Measurements from ENCODE around the gene IL1A. TPM values are rescaled to one million over a fixed set of nuclear protein-coding genes. Genes with fewer than 3 reads are reported as not detected.

The IL1A gene
- total RNA-seq, 1 donor from 2014 or later: not detected

DNA sequence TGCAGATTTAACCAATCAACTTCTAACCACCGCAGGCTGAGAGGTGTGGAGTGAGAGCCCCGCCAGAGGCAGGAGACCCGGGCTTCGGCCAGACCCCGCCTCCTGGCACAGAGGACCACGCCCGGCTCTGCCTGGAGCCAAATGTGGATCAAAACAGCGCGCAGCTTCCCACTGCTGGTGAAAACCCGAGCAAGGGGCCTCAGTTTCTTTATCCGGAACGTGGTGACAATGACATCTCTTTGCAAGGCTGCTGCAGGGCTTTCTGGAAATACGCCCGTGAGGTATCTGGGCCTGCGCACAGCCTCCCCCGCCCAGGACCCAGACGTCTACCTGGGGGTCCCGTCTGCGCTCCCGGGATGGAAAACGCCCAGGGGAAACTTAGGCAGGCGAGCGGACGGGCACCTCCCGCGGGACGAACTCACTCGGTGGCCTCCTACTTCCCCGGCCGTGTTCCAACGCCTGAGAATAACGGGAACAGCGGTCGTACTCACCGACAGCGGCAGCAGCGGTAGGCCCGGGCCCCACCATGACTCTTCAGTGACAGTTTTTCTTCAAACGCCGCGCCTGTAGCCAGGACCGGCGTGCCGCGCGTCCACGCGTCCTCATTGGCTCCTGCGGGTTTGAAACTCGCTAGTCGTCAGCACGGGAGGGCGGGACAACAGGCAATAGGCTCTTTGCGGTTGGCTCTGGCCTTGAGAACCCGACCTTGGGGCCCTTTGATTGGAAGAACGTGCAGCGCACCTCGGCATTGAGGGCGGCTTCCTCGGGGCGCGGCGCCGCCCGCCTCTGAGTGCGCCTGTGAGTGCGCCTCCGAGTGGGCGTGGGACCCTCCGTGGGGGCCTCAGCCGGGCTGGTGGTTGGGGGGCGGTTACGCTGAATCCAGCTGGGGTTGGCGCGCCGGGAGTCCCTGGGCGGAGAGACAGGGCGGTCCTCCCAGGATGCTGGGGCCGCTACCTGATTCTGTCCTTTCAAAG, 19.9 kb downstream of the IL1A start, which contains the start of gene CKAP2L:
CKAP2L (minus strand) TSS at position 539 of the 974 bp plus-strand sequence; CDS start at position 528, 11 bp downstream.
- peak; percentile 93 to 99 for DNase-seq (ENCODE audit: low read depth in 2 of 2)

DNA sequence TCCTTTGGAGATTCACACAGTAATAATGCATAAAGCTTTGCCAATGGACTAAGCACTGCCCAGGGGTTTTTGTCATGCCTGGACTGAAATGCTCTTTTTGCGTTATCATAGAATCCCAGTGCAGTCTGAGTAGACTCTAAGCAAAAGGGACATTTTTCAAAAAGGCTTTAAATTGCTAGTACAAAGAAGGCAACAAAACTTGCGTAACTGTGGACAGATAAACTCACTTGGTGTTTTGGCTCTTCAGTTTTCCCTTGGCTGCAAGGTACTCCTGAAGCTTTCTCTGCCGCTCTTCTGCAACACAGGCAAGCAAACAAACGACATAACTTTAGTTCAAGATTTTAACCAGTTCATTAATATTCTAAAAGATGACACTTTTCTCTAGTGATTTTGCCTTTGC, 22.0 kb downstream of the IL1A start:
- no peak for DNase-seq (ENCODE audit: low read depth in 2 of 2)

DNA sequence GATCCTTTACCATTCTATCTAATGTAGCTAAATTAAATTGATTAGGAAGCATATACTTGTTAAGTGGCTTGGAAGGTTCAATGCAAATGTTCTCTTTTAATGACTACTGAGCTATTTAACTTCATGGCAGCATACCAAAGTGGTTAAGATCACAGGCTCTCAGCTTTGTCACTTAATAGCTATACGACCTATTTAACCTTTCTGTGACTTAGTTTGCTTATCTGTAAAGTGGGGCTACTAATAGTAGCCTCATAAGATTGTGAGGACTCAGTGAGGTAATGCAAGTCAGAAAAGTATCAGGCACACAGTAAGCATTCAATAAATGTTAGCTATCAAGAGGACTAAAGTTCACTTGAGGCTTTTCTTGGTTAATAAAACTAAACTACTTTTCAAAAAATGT, 24.1 kb downstream of the IL1A start:
- DNase-seq (ENCODE audit: low read depth in 2 of 2): no peak

DNA sequence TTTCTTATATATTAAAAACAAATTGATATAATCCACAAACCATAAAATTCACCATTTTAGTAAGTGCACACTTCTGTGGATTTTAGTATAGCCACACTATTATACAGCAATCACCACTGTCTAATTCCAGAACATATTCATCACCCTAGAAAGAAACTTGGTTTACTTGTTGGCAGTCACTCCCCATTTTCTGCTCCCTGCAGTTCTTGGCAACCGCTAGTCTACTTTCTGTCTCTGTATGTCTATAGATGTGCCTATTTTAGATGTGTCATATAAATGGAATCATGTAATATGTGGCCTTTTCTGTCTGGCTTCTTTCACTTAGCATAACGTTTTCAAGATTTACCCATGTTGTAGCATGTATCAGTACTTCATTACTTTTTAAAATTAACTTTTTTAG, 25.6 kb downstream of the IL1A start:
- no peak for DNase-seq (ENCODE audit: low read depth in 2 of 2)

DNA sequence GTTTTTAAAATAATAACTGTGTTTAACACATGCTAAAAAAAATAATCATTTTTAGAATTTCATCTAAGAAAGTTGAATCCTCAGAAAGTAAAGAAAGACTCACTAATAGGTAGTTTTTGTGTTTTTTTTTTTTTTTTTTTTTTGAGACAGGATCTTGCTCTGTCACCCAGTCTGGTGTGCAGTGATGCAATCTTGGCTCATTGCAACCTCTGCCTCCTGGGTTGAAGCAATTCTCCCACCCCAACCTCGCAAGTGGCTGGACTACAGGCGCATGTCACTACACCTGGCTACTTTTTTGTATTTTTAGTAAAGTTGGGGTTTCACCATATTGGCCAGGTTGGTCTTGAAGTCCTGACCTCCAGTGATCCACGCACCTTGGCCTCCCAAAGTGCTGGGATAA, 27.0 kb downstream of the IL1A start:
- DNase-seq (ENCODE audit: low read depth in 2 of 2): no peak

DNA sequence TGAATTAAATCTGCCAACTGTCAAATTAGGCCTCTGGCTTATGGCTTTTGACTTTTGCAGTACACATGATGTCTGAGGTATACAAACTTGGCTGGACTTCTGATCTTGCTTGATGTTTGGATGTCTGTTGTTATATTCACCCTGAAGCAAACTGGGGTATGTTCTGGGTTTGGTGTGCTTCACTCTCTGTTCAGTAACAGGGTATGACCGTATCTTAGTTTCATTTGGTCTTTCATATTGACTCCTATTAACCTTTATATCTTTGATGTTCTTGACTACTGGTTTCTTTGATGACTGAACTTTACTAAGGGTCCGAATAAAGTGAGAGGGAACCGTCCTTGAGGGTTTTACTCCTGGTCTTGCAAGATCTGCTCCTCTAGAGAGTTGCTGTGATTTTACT, 28.1 kb downstream of the IL1A start:
- DNase-seq (ENCODE audit: low read depth in 2 of 2): no peak

DNA sequence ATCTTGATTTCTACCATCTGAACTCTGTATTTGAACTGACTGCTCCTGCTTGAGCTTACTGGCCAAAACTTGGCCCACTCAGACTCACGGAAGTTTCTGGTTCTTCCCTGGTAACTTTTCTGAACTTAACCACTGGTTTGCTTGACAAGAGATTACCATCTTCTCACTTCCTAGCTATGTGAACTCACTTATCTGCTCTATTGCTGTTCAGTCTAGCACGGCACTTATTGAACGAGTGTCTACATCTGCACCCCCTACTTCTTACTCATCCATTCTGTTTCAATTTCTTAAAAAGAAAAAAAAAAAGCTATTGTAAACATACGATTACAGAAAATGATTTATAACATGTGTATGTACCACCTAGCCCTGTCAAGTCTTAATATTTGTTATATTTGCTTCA, 28.8 kb downstream of the IL1A start:
- no peak for DNase-seq (ENCODE audit: low read depth in 2 of 2)

DNA sequence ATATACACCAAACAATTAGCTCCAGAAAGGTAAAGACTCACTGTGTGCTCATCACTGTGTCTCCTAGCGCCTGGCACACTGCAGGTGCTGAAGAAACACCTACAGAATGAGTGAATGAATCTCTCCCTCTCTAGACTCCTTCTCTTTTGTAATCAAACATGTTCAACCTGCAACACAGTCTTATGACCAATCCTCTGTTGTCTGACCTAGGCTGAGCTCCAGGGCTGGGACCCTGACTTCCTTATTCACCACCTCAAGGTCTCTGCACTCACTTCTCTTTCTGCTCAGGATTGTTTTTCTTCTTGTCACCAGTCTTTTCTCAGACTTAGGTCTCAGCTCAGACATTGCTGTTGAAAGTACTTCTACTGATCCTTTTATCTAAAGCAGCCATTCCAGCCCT, 29.7 kb downstream of the IL1A start:
- no peak for DNase-seq (ENCODE audit: low read depth in 2 of 2)

DNA sequence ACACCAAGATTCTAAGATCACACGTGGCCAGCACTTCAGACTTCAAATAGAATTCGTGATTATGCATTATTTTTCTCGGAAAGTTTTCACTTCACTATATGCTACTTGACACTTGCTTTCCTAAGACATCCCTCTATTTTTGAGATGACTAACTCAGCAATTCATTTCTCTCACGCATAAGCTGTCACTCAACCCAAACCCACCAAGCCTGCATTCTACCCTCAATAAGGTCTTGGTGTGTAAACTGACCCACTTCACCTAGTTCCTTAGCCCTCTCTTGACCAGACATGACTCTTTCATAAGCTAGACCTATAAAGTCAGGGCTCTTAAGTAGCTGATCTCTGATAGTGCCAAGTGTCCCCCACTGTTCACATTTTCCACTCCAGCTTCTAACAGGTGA, 31.6 kb downstream of the IL1A start:
- DNase-seq (ENCODE audit: low read depth in 2 of 2): no peak

DNA sequence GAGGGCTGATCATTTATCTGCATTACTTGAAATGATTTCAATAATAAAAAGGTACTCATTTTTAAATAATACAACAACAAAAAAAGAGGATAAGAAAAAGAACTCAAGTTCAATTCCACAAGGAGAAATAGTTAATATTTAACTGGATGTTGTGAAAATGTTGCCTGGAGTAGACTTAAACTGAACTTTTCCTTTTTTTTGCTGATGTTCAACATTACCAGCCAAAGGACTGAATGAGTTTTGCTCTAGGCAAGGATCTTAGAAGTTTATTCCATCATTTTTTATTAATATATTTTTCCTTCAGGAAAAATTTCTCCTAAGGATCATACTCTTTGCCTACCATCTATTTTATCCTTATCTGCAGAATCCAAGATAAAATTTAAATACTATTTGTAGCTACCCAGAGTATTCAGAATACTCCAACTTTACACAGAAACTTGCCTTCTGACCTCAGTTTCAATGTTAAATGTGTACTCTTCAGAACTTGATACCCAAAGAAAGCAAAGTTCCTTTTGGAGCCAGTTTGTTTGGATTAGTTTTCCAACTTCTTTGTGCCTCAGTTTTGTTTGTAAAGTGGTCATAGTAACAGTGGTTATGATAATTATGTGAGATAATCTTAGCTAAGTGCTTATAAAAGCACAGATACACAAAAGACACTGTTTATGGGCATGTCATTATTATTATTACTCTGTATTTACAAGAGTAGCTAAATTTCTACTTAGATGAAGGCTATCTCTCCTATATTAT, 32.7 kb downstream of the IL1A start:
- DNase-seq (ENCODE audit: low read depth in 2 of 2): no peak

DNA sequence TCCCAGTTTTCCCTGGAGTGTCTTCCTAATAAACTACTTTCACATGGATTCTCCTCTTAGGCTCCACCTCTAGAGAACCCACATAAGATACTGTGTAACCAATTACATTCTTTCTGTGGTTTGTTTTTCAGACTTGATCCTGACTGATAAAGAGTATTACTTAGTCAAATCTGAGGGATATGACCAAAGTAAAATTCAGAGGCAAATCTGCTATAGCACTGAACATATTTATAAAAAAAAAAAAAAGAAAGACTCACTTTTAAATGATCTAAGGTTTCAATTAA, 33.8 kb downstream of the IL1A start:
- DNase-seq (ENCODE audit: low read depth in 2 of 2): no peak

DNA sequence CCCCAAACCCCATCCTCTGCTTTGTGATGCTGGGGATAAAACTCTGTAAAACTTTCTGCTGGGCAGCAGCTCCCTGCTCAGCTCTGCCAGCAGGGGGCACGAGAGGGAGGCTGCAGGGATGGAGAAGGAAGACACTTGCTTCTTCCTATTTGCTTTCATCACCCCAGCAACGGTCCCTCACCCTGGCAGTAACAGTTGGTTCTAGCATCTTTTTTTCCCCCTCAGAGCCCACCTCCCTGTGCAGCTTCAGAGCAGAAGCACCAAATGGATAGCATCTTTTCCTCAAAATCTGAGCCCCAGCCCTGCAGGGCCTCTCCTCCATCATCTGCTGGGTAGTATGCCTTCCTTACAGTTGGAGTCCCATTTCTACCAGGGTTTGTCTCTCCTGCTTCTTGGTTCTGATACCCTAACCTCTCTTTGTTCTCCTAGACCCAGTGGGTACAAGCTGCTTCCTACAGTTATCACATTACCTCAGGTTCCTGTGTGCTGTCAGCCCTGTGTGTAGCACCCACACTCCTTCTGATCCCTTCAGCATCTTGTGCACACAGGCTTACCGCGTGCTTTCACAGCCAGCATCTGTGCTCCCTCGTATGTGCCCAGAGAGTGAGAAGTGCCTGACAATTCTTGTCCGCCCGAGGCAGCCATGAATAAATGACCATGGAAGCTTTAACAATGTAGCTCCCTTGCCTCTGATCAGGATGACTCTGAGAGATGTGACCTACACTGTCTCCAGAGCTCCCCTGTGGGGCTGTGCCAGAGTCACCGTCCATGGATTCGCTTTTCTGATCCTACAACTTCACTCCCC, 34.3 kb downstream of the IL1A start:
- DNase-seq (ENCODE audit: low read depth in 2 of 2): peak; percentile 58 to 74

DNA sequence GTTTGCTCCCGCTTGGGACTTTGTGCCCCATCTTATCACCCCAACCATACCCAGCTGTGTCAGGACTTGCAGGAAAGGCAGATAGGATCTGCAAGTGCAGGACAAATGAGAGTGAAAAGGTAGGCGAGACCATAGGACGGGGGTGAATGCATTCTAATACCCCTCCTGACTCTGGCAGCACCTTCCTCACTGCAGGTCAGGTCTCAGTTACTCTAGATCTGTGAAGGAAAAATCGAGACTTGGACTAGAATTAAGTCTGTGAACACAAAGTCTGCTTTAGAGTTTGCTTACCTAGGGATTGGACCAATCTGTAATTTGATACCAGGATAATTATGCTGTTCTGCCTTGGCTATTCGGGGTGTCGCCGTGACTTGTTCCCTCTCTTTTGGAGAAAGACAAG, 43.8 kb downstream of the IL1A start:
- no peak for DNase-seq (ENCODE audit: low read depth in 2 of 2)

DNA sequence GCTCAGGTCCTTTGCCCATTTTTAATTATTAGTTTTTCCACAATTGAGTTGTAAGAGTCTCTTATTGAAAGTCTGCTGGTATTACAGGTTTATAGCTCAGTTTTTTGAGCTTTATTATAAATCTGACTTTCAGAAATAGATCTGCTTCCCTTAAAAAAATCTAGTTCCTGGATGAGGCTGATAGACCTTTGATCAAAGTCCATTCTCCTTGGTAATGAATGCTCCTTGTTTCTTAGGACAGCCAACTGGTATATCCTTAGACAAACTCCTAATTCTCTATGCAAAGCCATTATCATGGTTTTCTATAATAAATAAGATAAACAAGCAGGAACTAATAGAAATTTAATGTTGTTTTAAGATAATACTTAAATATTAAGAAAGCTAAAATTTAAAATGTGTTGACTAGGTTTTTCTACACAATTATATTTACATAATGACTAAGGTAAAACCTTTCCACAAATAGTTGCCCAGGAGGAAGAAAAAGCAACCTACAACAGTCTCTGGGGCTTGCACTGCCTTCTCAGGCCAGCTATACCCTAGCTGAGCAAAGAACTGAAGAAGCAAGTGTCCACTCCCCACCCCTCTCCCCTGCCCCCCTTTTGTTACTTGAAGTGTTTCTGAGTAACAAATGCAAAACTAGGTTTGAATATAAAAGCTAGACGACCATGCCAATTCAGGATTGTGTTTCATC, 46.6 kb downstream of the IL1A start:
- DNase-seq (ENCODE audit: low read depth in 2 of 2): no peak

DNA sequence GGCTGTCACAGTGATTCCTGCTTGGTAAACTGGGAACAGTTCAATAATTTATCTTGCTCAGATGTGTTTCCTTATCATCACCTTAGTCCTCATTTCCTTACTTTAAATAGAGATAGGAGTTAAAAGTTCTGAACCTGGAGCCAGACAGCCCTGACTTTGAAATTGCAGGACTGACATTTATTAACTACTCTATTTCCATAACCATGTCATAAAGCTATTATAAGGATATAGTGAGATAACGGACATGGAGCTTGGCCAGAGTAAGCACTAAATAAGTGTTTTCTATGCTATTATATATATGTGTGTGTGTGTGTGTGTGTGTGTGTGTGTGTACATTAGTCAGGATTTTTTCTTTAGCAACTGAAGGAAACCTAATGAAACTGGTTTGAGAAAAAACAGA, 50.4 kb downstream of the IL1A start:
- no peak for DNase-seq (ENCODE audit: low read depth in 2 of 2)

DNA sequence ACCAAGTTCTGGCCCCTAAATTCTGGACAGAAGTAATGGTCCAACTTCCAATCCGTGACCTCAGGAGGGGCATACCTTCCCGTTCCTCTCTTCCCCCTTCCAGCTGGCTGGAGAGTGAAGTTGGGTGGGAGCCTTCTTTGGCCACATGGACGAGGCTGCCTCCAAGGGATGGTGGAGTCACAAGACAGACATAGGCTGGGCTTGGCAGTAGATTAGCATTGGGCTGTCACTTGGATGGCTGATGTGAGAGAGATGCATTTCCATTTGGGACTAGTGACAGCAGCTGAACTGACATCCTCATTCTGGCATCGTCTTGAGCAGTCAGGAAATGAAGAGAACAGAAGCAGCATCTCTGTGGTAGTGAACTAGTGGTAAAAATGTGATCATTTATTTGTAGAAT, 50.8 kb downstream of the IL1A start:
- DNase-seq (ENCODE audit: low read depth in 2 of 2): no peak

DNA sequence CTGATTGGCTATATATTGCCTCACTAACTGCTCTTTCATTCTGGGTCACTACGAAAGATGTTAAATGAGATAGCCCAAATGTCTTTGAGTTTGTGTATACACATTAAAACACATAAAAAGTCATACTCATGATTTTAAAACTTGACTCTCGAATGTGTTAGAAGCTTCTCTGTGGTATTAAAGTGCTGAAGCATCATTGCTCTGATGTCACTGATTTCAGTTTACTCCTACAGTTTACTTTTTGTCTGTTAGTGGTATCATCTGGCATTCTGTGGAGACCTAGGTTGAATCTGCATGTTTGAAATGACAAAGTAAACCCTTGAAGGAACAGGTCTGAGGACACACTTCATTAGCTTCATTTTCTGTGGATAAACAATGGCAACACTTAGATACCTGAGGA, 52.8 kb downstream of the IL1A start:
- no peak for DNase-seq (ENCODE audit: low read depth in 2 of 2)

DNA sequence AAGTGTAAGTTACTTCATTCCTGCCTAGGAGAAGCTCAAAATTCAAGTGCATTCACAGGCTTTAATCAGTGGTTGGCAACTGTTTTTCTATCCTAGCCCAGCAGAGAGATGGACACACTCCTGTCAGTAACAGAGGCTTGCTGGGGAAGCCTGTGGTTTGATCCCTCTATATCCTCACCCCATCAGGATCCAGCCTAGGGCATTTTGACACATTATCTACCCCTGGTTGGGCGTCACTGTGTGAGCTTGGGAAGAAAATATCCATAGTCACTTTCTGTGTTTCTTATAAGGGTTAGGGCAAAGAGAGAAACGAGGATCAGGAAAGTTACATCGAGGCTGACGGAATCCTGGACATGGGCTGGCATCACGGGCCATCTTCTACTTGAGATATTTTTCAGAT, 53.5 kb downstream of the IL1A start:
- DNase-seq (ENCODE audit: low read depth in 2 of 2): no peak

DNA sequence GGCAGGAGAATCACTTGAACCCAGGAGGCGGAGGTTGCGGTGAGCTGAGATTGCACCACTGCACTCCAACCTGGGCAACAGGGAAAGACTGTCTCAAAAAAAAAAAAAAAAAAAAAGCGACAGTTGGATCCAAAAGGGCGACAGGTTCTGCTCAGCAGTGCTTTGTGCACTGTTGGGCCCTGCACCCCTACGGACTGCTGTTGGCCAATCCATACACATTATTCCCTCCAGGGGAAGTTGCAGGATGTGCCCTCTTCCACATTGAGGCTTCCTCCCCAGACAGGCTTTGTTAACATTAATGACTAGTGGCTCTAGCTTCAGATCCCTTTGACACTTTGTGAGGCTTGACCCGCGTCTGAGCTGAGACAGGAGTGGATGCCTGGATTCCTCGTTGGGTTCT, 54.1 kb downstream of the IL1A start:
- DNase-seq (ENCODE audit: low read depth in 2 of 2): no peak

DNA sequence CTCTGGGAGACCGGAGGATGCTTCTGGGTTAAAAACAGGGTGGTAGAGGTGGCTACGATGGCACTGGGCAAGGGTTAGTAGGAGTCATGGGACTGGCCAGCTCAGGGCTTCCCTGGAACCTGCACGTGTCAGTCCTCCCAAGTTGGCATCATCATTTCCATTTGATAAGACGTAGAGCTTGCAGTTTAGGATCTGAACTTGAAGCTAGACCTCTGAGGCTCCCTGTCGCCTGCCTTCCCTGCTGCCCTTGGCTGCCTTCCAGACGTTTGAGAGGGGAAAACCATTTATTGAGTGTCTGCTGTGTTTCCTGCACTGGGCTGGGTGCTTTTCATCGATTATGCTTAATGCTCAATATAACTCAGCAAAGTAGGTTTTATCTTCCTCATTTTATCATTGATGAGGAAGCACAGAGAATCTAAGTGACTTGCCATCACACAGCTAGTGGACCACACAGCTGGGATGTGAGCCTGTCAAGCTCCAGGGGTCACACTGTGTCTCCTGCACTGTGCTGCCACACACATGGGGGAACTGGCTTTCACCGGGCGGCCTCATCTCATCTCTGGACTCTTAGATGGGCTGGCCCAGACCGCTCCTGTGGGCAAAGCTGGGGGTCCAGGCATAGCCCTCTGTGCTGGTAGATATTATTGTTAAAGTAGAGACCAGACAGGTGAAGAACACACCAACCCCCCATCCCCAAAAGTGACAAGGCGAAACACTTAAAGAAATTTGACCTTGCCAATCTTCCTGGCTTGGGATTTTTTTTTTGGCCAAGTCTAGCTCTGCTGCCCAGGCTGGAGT, 55.7 kb downstream of the IL1A start:
- DNase-seq (ENCODE audit: low read depth in 2 of 2): no peak

DNA sequence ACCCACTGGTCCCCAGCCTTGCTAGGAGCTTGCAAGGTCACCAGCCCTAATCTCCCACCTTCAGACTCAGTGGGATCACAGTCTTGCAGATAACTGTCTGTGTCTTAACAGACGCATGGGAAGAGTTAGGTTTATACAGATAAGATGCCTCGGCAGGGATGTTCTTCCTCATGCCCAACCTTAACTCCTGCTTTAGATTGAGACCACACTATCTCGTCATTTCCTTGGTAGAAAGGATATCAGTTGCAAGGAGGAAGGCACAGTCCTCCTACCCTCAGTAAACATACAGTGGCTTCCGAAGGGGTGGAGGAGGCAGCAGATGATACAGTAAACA, 56.3 kb downstream of the IL1A start:
- DNase-seq (ENCODE audit: low read depth in 2 of 2): no peak
